HepG2 (cell line): ENCODE results near the gene XPO5. TPM values are rescaled to one million over a fixed set of nuclear protein-coding genes. Genes with fewer than 3 reads are reported as not detected.

Source experiments
- ATF3 ChIP-seq: sonication (generic); formaldehyde crosslinking; IDR thresholded peaks from 2 replicates; pipeline ENCODE4 v1.4.0; 2020; ENCODE audit warnings: missing genetic modification reagents
- ELF4 ChIP-seq: sonication (generic); formaldehyde crosslinking; IDR thresholded peaks from 2 replicates; pipeline ENCODE4 v1.5.0; 2020; ENCODE audit warnings: missing genetic modification reagents, mild to moderate bottlenecking, moderate library complexity, borderline replicate concordance
- ERF ChIP-seq: IDR thresholded peaks from 2 replicates; pipeline ENCODE4 v1.6.1; 2018; ENCODE audit warnings: missing biosample characterization, missing genetic modification reagents
- GFI1 ChIP-seq: sonication (generic); formaldehyde crosslinking; IDR thresholded peaks from 2 replicates; pipeline ENCODE4 v1.5.0; 2020; ENCODE audit warnings: missing genetic modification reagents, mild to moderate bottlenecking, borderline replicate concordance
- HDAC6 ChIP-seq: fragments of 200-600 bp; sonication (generic); IDR thresholded peaks from 2 replicates; pipeline ENCODE4 v1.7.0; 2017; ENCODE audit warnings: mild to moderate bottlenecking, antibody characterized with exemption, low read length, low read depth
- HIVEP1 ChIP-seq: sonication (generic); formaldehyde crosslinking; IDR thresholded peaks from 2 replicates; pipeline ENCODE4 v1.4.0; 2020; ENCODE audit warnings: mild to moderate bottlenecking, missing genetic modification reagents
- MLXIP ChIP-seq: sonication (generic); formaldehyde crosslinking; IDR thresholded peaks from 2 replicates; pipeline ENCODE4 v1.9.0; 2021; ENCODE audit warnings: missing genetic modification reagents, borderline replicate concordance
- ONECUT2 ChIP-seq: sonication (generic); formaldehyde crosslinking; IDR thresholded peaks from 2 replicates; pipeline ENCODE4 v1.4.0; 2020; ENCODE audit warnings: missing genetic modification reagents
- PHF20 ChIP-seq: sonication (generic); formaldehyde crosslinking; IDR thresholded peaks from 2 replicates; pipeline ENCODE4 v1.5.0; 2020; ENCODE audit warnings: mild to moderate bottlenecking, missing genetic modification reagents
- RNF2 ChIP-seq: fragments of 450-650 bp; conservative IDR thresholded peaks from 2 replicates; pipeline ENCODE4 v1.6.1; 2016; ENCODE audit warnings: low read depth
- SALL2 ChIP-seq: sonication (generic); formaldehyde crosslinking; IDR thresholded peaks from 2 replicates; pipeline ENCODE4 v1.8.1; 2023; ENCODE audit warnings: mild to moderate bottlenecking, missing genetic modification reagents, inconsistent platforms
- SOX6 ChIP-seq, 2 experiments: fragments of 450-650 bp in 1 of 2; sonication (generic) in 1 of 2; formaldehyde crosslinking in 1 of 2; IDR thresholded peaks; 2 replicates each; pipeline versions ENCODE4 v1.4.0 to v1.6.1; 2017 to 2020; ENCODE audit warnings: antibody characterized with exemption in 1 of 2, mild to moderate bottlenecking in 1 of 2, missing genetic modification reagents in 1 of 2
- TBP ChIP-seq: sonication (generic); formaldehyde crosslinking; IDR thresholded peaks from 2 replicates; pipeline ENCODE4 v1.5.0; 2020; ENCODE audit warnings: missing genetic modification reagents
- TRIM22 ChIP-seq: fragments of 450-650 bp; IDR thresholded peaks from 2 replicates; pipeline ENCODE4 v1.6.1; 2017
- ZBTB2 ChIP-seq: sonication (generic); formaldehyde crosslinking; IDR thresholded peaks from 2 replicates; pipeline ENCODE4 v1.8.0; 2022; ENCODE audit warnings: low read depth, missing genetic modification reagents
- ZBTB3 ChIP-seq: sonication (generic); formaldehyde crosslinking; IDR thresholded peaks from 2 replicates; pipeline ENCODE4 v1.4.0; 2020; ENCODE audit warnings: low read depth, mild to moderate bottlenecking, moderate library complexity, missing genetic modification reagents, borderline replicate concordance
- ZNF20 ChIP-seq: sonication (generic); formaldehyde crosslinking; IDR thresholded peaks from 2 replicates; pipeline ENCODE4 v1.4.0; 2020; ENCODE audit warnings: mild to moderate bottlenecking, moderate library complexity, missing genetic modification reagents
- ZNF331 ChIP-seq: sonication (generic); formaldehyde crosslinking; IDR thresholded peaks from 2 replicates; pipeline ENCODE4 v1.4.0; 2020; ENCODE audit warnings: missing genetic modification reagents
- ZNF616 ChIP-seq: sonication (generic); formaldehyde crosslinking; IDR thresholded peaks from 2 replicates; pipeline ENCODE4 v1.5.0; 2020; ENCODE audit warnings: low read depth, mild to moderate bottlenecking, missing genetic modification reagents
- ZNF644 ChIP-seq: IDR thresholded peaks from 2 replicates; pipeline ENCODE4 v1.6.1; 2016; ENCODE audit warnings: low read depth
- ZNF703 ChIP-seq: sonication (generic); formaldehyde crosslinking; IDR thresholded peaks from 2 replicates; pipeline ENCODE4 v1.5.1; 2020; ENCODE audit warnings: missing genetic modification reagents, mild to moderate bottlenecking, moderate library complexity, borderline replicate concordance
- ZNF891 ChIP-seq: sonication (generic); formaldehyde crosslinking; IDR thresholded peaks from 2 replicates; pipeline ENCODE4 v1.5.0; 2020; ENCODE audit warnings: mild to moderate bottlenecking, missing genetic modification reagents
- ZSCAN21 ChIP-seq: sonication (generic); formaldehyde crosslinking; IDR thresholded peaks from 2 replicates; pipeline ENCODE4 v1.8.0; 2022; ENCODE audit warnings: mild to moderate bottlenecking, missing genetic modification reagents, moderate library complexity, borderline replicate concordance
- polyA plus RNA-seq, 8 experiments: library from polyadenylated mRNA; depleted of rRNA in 3 of 8; stranded (reverse) in 7 of 8; unstranded in 1 of 8; fragments of >200 nt; fragmentation: Illumina TruSeq in 4 of 8; extraction: Trizol in 4 of 8; gene quantifications; 2 replicates each; pipeline versions ENCODE4 v1.2.1 to v1.2.3, GENCODE V29; 2011 to 2016; ENCODE audit warnings: low read depth in 4 of 8, missing spikeins in 1 of 8, mixed read lengths in 1 of 8; ENCODE audit not compliant: insufficient read depth in 1 of 8
- total RNA-seq, 5 experiments: library from RNA; depleted of rRNA; stranded (reverse); fragments of >200 nt; fragmentation: Illumina TruSeq; extraction: Trizol; gene quantifications; 2 replicates each; pipeline ENCODE4 v1.2.3, GENCODE V29; 2016; ENCODE audit warnings: low read depth in 1 of 5

XPO5 gene
- total and polyA plus RNA-seq, 2 of the 13 experiments (the other 11 are each of a cell fraction or from before 2014, with no cell fraction given): 52.2 to 68.0 TPM

- peak; percentile 81; the same call in 1 of the 2 replicates for TF ChIP-seq MLXIP (CRISPR knock-in tag)
- peak; percentile 60; the same call in 1 of the 2 replicates for TF ChIP-seq ZNF703
- peak; percentile 69 for TF ChIP-seq ATF3 (CRISPR knock-in tag)
- peak; percentile 83 for TF ChIP-seq ZNF616 (CRISPR knock-in tag)
- peak; percentile 81; the same call in 1 of the 2 replicates for TF ChIP-seq ZSCAN21 (CRISPR knock-in tag)
- no peak for TF ChIP-seq HDAC6
- peak; percentile 60; the same call in 1 of the 2 replicates for TF ChIP-seq ELF4 (CRISPR knock-in tag)
- TF ChIP-seq ONECUT2: no peak; the same call in none of the 2 replicates
- TF ChIP-seq SOX6 (IDR thresholded peaks at IDR 0.05): no peak
- TF ChIP-seq SOX6 (CRISPR knock-in tag; IDR thresholded peaks at IDR 0.05): peak; percentile 67
- TF ChIP-seq ZNF644 (CRISPR knock-in tag): 0 out of 2 replicates have a peak, but pooled peaks have one; percentile 9
- TF ChIP-seq SALL2 (CRISPR knock-in tag): peak; percentile 98
- TF ChIP-seq GFI1 (CRISPR knock-in tag): peak; percentile 79; the same call in 1 of the 2 replicates
- TF ChIP-seq ZBTB3 (CRISPR knock-in tag): no peak; the same call in 1 of the 2 replicates
- peak; percentile 42 for TF ChIP-seq ZNF20
- TF ChIP-seq ZNF331 (CRISPR knock-in tag): peak; percentile 54; the same call in 1 of the 2 replicates
- TF ChIP-seq TRIM22: no peak
- TF ChIP-seq ZBTB2 (CRISPR knock-in tag): peak; percentile 93
- peak; percentile 78 for TF ChIP-seq PHF20
- peak; percentile 63; the same call in 1 of the 2 replicates for TF ChIP-seq TBP (CRISPR knock-in tag)
- peak; percentile 77 for TF ChIP-seq ZNF891 (CRISPR knock-in tag)
- 0 out of 2 replicates have a peak, but pooled peaks have one; percentile 60 for TF ChIP-seq RNF2
- 0 out of 2 replicates have a peak, but pooled peaks have one; percentile 72 for TF ChIP-seq HIVEP1 (CRISPR knock-in tag)
- peak; percentile 97 for TF ChIP-seq ERF (CRISPR knock-in tag)
These were observed at the start of gene XPO5, which contains the start of gene POLH (continued) for GRCh38 chr6:43575772-43576551.
